ENCODE measurements around the gene NEK5.

Gene NEK5

DNA sequence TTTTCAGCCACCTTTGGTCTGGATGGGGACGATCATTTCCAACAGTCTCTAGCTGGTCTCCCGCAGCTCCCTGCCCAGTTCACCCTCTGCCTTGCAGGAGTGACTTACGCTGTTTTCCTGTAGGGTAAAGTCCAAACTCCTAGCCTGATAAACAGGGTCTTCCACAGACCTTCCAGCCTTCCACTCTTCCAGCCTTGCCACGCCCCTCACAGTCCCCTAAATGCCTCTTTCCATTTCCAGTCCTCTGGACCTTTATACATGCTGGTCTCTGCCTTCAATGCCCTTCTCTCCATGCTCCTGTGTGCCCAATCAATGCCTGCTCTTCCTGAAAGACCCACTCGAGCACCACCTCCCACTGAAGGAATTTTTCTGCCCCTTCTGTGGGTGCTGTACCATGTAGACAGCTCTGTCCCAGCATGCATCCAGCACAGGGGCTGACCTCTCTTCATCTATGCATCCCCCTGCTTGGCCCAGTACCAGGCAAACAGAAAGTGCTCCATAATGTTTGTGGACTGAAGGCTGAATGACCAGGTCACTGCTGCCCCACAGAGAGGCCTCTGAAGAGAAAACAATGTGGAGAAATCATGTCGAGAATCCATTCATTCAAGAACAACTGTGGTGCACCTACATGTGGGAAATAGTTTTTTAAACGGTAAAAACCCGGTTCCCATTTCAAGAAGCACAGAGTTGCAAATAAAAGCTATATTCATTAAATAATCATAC, 122.2 kb downstream of the NEK5 start:
- DNase-seq = no peak

DNA sequence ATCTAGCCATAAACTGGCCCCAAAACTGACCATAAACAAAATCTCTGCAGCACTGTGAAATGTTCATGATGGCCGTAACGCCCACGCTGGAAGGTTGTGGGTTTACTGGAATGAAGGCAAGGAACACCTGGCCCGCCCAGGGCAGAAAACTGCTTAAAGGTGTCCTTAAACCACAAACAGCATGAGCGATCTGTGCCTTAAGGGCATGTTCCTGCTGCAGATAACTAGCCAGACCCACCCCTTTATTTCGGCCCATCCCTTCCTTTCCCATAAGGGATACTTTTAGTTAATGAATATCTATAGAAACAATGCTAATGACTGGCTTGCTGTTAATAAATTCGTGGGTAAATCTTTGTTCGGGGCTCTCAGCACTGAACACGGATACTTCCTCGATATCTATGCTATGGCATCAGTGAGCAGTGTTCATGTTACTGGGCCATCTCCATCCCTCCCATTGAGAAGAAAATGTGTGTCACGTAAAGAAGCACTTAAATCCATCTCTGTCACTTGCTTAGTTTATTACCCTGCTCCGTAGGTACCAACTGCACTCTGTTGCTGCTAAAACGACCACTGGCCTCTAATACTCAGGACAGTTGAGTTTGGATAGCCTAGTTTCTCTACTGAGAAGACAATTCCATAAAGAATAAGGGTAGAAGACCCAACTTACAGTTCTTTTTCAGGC, 122.9 kb downstream of the NEK5 start:
- no peak for DNase-seq

DNA sequence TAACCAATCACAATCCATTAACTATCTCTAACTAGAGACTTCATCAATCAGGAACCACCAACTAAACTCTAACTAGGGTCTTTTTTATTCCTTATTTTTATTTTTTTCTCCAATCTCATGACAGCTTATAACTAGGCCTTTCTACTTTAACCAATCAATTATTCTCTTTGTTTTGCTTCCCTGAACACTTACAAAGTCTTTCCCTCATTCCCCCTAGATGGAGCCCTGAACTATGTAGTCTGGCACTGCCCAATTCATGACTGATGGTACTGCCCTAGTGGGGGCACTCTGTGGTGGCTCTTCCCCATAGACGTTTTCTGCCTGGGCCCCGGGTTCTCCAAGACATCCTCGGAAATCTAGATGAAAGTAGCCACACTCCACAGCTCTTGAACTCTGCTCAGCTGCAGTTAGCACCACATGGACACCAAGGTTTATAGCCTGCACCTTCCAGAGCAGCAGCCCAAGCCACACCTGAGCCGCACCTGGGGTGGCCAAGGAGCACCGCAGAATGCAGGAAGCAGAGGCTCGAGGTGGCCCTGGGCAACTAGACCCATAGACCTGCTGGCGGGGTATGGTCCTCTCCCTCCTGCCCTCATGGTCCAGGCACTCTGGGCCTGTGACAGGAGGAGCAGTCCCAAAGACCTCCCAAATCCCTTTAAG, 124.2 kb downstream of the NEK5 start:
- DNase-seq = no peak

DNA sequence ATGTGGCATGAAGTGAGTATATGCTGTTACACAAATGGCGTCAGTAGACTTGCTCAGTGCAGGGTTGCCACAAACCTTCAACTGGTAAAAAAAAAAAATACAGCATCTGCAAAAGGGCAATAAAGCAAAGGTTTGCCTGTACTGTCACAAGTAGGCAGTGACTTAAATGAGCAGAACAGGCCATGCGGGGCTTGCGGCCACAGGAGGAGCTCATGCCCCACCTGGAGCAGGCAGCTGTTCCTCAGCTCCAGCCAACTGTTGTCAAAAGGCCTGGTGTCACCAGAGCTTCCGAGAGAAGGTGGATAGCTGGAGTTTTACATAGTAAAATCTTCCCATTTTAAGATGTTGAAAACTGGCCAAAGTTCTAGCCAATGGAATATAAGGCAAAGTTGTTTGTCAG, 125.3 kb downstream of the NEK5 start:
- no peak for DNase-seq

DNA sequence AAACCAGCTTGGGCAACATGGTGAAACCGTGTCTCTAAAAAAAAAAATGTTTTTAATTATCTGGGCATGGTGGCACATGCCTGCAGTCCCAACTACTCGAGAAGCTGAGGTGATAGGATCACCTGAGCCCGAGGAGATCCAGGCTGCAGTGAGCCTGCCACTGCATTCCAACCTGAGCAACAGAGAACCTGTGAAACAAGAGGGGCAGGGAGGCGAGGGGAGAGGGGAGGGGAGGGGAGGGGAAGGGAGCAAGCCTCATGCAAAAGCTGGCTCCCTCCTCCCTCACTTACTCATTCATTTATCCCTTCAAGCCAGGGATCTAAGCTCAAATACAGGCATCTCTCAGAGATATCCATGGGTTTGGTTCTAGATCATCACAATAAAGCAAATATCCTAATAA, 126.5 kb downstream of the NEK5 start:
- DNase-seq = no peak

DNA sequence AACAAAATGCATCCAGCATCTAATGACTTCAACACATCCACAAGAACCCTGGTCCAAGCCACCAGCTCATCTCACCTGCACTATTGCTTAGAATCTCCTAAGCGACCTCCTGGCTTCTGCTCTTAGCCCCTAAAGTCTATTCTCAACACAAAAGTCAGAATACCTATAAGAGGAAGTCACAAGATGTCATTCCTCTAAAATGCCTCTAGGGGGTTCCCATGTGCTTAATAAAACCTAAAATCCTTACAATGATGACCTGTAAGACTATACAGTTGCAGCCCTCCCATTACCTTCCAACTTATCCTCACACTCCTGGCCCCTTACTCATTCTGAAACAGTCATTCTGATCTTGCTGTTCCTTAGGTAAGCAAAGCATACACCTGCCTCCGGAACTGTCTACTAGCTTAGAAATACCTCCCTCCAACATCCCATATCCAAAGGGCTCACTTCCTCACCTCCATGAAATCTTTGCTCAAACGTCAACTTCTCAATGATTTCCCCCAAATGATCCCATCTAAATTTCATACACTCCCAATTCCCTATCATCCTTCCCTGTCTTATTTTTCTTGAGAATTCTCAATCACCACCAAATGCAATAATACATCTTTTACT, 127.6 kb downstream of the NEK5 start:
- no peak for DNase-seq

DNA sequence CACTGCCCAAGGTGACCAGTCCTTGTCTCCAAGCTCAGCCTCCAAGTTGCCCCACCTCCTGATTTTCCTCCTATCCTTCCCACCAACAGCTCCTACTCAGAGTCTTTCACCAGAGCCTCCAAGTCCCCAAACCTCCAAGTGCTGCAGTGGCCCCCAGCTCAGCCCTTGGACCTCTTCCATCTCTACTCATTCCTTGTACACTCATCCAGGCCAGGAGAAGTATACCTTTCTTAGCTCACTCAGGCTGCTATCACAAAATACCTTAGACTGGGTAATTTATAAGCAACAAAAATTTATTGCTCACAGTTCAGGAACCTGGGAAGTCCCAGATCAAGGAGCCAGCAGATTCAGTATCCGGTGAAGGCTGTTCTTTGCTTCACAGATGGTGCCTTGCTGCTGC, 129.0 kb downstream of the NEK5 start:
- no peak for DNase-seq

DNA sequence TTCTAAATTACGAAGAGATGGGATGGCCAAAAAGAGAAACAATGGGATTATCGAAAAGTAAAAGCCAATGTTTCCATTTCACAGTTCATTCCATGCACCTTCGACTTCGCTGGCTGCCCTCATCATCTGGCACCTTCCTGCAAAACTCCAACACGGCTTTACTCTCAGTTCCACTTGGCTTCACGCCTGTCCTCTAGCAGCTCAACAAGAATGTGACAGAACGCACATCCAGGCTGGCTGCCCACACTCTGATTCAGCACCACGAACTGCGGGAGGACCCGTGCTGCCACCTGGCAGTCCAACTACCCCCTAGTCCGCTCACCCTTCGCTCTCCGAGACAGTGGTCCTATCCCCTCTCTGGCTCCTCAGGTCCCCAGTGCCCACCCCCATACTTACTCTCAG, 129.4 kb downstream of the NEK5 start:
- no peak for DNase-seq

DNA sequence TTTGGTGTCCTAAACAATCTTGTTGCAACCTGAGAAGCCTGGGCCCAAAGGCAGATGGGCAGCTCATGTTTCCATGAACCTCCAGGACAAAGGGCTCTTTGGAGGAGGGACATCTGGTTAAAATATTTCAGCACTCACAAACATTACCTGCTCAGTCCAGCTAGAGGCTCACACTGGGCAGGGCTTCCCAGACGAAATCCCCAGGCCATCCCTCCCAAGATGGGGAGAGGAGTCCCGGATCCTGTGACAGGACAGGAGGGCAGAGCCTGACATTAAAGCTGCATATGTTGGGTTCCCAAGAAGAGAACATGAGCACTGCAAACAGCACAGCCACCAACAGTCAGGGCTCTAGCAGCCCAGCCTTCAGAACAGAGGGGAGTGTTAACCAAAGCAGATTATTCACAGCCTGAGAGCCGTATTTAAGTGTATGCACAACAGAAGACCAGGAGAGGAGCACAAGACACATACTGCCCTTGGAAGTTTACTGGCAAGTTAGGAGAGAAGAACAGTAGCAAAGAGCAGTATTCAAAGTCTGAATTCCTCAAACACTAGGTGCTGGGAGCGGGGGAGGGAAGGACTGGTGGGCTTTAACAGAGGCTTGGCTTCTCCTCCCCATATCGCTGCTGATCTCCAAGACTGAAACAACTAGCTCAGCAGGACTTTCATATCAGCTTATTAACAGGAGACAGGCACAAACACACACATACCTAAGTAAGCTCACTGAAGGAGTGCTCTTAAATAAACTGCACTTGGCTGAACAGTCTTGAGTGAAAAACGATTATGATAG, 130.0 kb downstream of the NEK5 start:
- no peak for DNase-seq

DNA sequence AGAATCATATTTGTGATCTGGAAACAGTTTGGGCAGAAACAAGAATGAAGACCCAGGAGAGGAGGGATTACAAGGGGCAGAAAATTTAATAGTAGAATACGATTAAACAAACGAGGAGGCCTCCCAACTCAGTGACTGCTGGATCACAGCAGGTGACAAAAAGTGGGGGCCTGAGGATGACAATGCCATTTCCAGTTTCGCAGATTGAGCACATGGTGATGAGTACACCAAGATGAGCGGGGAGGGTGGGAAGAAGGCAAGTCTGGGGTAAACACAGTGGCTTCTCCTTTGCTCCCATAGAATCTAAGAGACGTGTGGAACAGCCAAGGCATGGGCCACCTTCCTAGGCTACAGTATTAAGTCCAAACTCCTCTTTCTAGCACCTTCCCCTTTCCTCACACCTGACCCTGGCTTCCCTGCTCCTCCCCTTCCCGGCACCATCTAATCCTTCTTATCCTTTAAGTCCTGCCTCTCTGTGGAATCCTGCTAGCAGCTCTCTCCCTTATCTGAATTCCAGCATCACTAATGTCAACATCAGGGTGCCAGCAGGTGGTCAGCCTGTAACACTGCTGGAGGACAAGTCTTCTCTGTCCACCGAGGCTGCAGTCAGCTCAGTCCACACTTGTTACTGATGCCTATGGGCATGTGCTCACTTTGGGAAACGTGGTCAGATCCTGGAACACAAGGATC, 131.1 kb downstream of the NEK5 start:
- DNase-seq = no peak

DNA sequence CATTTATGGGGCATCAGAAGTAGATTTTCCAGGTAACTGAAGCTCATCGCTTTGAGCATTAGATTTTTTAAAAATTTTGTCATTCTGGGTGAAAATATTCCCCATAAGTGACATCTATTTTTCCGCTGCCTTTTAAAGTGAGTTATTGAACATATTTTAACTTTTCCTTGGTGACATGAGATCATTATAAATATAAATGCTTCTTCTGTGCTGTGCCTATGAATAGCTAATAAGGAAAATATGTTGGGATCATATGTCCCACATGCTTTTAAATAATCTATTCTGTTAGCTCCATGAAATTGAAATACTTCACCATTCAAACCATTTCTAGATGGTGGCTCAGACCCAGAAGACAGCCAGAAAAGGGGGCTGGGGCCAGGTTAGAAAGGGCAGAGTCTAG, 131.7 kb downstream of the NEK5 start:
- no peak for DNase-seq

DNA sequence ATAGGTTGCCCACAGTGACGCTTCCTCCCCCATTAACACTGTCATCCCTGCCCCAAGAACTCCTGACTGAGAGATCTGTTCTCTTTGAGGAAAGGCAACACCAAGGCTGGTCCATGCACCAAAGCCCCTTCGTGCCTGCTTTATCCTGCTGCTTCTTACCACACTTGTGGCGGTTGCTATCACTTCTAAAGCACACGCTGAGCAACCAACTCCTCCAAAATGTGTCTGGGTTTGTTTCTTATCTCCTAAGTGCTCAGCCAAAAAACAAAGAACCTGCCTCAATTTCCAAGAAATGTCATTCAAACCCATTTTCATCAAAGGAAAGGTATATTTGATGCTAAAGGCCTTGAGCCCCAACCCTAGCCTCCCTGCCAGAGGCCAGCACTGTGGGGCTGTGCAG, 132.2 kb downstream of the NEK5 start:
- no peak for DNase-seq

DNA sequence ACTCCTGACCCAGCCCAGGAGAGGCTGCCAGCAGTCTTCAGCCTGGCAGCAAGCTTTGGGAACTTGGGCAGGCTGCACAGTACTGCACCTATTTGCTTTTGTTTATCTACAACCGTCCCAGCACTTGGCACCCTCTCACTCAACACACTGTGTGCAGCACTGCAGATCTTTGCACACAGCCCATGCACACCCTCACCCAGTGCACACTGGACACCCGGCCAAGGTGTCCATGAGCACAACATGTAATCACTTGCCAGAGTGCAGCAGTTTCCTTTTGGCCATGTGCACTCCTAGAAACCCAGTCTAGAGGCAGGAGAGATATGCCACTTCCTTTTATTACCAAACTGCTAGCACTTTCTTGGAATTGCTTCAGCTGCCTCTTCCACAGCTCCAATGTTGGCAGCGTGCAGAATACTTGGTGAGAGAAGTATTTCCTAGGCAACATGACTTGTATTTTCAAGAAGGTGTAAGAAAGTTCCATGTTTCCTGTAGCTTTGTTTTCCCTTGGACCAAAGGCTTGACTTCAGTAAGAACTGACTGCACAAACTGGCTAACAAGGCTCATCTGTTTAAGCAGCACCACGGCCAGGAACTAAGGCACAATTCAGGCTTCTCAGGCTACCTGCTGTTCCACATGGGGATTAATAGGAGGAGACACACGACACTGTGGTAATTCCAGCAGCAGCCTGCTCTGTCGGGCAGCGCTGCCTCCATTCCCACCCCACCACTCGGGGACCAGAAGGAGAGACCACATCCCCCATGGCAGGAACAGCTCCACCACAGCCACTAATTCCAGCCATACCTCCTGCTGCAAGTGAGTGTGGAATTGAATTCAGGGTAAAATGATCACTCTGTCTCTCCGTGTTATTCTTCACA, 133.0 kb downstream of the NEK5 start:
- no peak for DNase-seq

DNA sequence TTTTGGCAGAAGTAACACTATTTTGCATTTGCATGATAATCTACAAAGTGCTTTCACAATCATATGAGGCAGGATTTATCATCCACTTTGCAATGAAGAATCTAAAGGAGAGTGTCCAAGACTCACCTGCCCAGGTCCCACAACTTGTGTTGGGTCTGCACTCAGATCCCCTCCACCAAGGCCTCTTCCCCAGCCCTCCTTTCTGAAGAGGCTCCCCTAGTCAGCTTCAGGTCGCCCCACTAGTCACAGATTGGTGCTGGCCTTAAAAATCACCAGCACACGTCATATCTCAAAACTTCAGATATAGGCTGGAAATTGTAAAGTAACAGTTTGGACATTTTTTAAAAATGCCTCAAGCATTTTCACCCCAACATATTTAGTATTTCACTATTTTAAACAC, 135.2 kb downstream of the NEK5 start:
- DNase-seq = no peak

DNA sequence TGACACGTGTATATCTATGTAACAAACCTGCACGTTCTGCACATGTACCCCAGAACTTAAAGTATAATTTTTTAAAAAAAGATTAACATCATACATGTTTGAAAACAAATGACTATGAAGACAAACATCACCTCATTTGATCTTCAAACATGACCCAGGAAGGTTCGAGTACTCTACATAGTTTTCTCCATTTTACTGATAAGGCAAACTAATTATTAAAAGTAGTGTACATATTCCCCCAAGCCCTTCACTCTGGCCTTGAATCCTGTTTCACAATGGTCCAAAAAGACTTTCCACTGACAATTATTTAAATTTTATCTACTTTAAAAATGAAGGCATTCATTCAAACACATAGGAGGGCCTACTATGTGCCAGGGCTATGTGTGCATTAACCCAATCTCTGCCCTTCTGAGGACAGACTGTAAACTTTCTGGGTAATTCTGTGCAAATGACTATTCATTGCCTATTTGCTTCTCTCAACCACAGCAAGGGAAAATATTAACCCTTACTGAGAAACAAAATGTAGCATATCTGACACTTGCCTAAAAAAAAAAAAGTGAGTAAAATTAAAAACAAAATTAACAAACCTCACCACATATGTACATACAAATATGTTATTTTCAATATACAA, 139.8 kb downstream of the NEK5 start:
- DNase-seq = no peak
